ENCODE results near the gene PRSS48. TPM values are rescaled to one million over a fixed set of nuclear protein-coding genes. Genes with fewer than 3 reads are reported as not detected.
"Not testable (repeated sequence)": the region's sequence is repeated elsewhere in the genome, so short reads cannot be mapped to it uniquely, and the experiment has no call there.

PRSS48 gene
- total RNA-seq, 1 donor from 2014 or later = not detected

DNA sequence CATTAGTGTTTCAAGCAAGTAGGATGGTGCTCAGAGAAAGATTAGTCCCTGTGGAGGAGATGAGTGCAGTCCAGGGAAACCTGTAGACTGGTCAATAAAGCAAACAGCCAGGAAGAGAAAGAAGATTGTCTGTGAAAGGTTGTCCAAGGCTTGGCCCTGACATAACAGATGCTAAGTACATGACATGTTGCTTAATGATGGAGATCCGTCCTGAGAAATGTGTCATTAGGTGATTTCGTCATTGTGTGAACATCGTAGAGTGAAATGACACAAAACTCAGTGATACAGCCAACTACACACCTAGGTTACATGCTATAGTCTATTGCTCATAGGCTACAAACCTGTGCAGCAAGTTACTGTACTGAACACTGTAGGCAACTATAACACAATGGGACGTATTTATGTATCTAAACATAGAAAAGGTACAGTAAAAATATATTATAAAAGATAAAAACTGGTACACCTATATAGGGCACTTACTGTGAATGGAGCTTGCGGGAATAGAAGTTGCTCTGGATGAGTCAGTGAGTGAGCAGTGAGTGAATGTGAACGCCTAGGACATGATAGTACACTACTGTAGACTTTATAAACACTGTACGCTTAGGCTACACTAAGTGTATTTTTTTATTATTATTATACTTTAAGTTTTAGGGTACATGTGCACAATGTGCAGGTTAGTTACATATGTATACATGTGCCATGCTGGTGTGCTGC is 9.0 kb upstream of the PRSS48 start:
- Histone ChIP-seq H3K9me3 (ENCODE audit: low read depth) (no peaks in the 10 kb centered on the region), H3F3A (ENCODE audit: low read depth) (no peaks in the 10 kb centered on the region), H3K4me2 (no peak overlapping the region), H3K36me3 (no peaks in the 10 kb centered on the region), H3K27ac (no peak overlapping the region), H3K4me3 (no peak overlapping the region), H2AFZ (replicated peaks) (no peak overlapping the region), H3K79me2 (ENCODE audit: low read depth) (peaks cover 68% of the 10 kb centered on the region), H3K27me3 (no peaks in the 10 kb centered on the region), H3K9ac (no peak overlapping the region), H3K4me1 (no peaks in the 10 kb centered on the region), H4K20me1 (ENCODE audit: low read depth) (peaks cover 3% of the 10 kb centered on the region)
- H3K4me1 Mint-ChIP-seq = no peaks in the 10 kb centered on the region
- H3K27me3 Mint-ChIP-seq (ENCODE audit: insufficient read depth, low read depth) = no peaks in the 10 kb centered on the region
- no peak overlapping the region for H3K4me3 Mint-ChIP-seq
- TF ChIP-seq, protein P1, sequence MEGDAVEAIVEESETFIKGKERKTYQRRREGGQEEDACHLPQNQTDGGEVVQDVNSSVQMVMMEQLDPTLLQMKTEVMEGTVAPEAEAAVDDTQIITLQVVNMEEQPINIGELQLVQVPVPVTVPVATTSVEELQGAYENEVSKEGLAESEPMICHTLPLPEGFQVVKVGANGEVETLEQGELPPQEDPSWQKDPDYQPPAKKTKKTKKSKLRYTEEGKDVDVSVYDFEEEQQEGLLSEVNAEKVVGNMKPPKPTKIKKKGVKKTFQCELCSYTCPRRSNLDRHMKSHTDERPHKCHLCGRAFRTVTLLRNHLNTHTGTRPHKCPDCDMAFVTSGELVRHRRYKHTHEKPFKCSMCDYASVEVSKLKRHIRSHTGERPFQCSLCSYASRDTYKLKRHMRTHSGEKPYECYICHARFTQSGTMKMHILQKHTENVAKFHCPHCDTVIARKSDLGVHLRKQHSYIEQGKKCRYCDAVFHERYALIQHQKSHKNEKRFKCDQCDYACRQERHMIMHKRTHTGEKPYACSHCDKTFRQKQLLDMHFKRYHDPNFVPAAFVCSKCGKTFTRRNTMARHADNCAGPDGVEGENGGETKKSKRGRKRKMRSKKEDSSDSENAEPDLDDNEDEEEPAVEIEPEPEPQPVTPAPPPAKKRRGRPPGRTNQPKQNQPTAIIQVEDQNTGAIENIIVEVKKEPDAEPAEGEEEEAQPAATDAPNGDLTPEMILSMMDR (IDR thresholded peaks at IDR 0.05) = no peak
- TF ChIP-seq EZH2 (IDR thresholded peaks at IDR 0.05) (no peak), EZH2phosphoT487 (IDR thresholded peaks at IDR 0.05) (no peak)
- no peak for DNase-seq (ENCODE audit: low spot score)
- H3K27ac Mint-ChIP-seq = no peak overlapping the region
- H3K36me3 Mint-ChIP-seq = peaks cover 12% of the 10 kb centered on the region
- H3K9me3 Mint-ChIP-seq = peaks cover 4% of the 10 kb centered on the region

DNA sequence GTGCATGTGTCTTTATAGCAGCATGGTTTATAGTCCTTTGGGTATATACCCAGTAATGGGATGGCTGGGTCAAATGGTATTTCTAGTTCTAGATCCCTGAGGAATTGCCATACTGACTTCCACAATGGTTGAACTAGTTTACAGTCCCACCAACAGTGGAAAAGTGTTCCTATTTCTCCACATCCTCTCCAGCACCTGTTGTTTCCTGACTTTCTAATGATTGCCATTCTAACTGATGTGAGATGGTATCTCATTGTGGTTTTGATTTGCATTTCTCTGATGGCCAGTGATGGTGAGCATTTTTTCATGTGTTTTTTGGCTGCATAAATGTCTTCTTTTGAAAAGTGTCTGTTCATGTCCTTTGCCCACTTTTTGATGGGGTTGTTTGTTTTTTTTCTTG is 8.1 kb upstream of the PRSS48 start:
- H3K27ac ChIP-seq; H3K4me2 ChIP-seq; H3K4me3 Mint-ChIP-seq; H2AFZ ChIP-seq (replicated peaks); H3K4me1 Mint-ChIP-seq; DNase-seq (ENCODE audit: low spot score); H3K27me3 ChIP-seq; H4K20me1 ChIP-seq (ENCODE audit: low read depth); H3K9me3 Mint-ChIP-seq; H3F3A ChIP-seq (ENCODE audit: low read depth); H3K4me3 ChIP-seq; H3K9ac ChIP-seq; H3K4me1 ChIP-seq; H3K27me3 Mint-ChIP-seq (ENCODE audit: insufficient read depth, low read depth); H3K27ac Mint-ChIP-seq; H3K9me3 ChIP-seq (ENCODE audit: low read depth); H3K36me3 ChIP-seq: not testable (repeated sequence)
- H3K79me2 ChIP-seq (ENCODE audit: low read depth) = peaks cover 65% of the 10 kb centered on the region
- peaks cover 11% of the 10 kb centered on the region for H3K36me3 Mint-ChIP-seq

- peaks cover 19% of the 10 kb centered on the region for H3K36me3 Mint-ChIP-seq
- H3K4me1 Mint-ChIP-seq = no peaks in the 10 kb centered on the region
- Histone ChIP-seq H3K36me3 (no peaks in the 10 kb centered on the region), H3F3A (ENCODE audit: low read depth) (peaks cover 8% of the 10 kb centered on the region), H3K4me1 (peaks cover 13% of the 10 kb centered on the region), H3K79me2 (ENCODE audit: low read depth) (peaks cover 96% of the 10 kb centered on the region), H3K9me3 (ENCODE audit: low read depth) (no peaks in the 10 kb centered on the region), H3K4me2 (peak overlapping the region; percentile 63), H3K27me3 (no peaks in the 10 kb centered on the region), H3K27ac (peak overlapping the region; percentile 51), H3K9ac (no peak overlapping the region), H4K20me1 (ENCODE audit: low read depth) (no peaks in the 10 kb centered on the region), H2AFZ (replicated peaks) (no peak overlapping the region), H3K4me3 (peak overlapping the region; percentile 8)
- TF ChIP-seq, protein P1 (IDR thresholded peaks at IDR 0.05) = no peak
- TF ChIP-seq EZH2 (IDR thresholded peaks at IDR 0.05) (no peak), EZH2phosphoT487 (IDR thresholded peaks at IDR 0.05) (no peak)
- no peaks in the 10 kb centered on the region for H3K27me3 Mint-ChIP-seq (ENCODE audit: insufficient read depth, low read depth)
- DNase-seq (ENCODE audit: low spot score) = peak; percentile 37
- H3K27ac Mint-ChIP-seq = no peak overlapping the region
- H3K9me3 Mint-ChIP-seq = peaks cover 32% of the 10 kb centered on the region
- no peak overlapping the region for H3K4me3 Mint-ChIP-seq
These were observed 7.7 kb downstream of the PRSS48 start for GRCh38 chr4:151284534-151285245.

GRCh38 chr4:151287409-151287808 is 10.4 kb downstream of the PRSS48 start:
- Mint-ChIP-seq H3K27ac (no peak overlapping the region), H3K9me3 (peaks cover 45% of the 10 kb centered on the region), H3K27me3 (ENCODE audit: insufficient read depth, low read depth) (peaks cover 2% of the 10 kb centered on the region), H3K4me1 (no peaks in the 10 kb centered on the region), H3K36me3 (peaks cover 33% of the 10 kb centered on the region), H3K4me3 (no peak overlapping the region)
- DNase-seq (ENCODE audit: low spot score) = no peak
- TF ChIP-seq EZH2phosphoT487 (IDR thresholded peaks at IDR 0.05) (no peak), EZH2 (IDR thresholded peaks at IDR 0.05) (no peak)
- TF ChIP-seq, protein P1 (IDR thresholded peaks at IDR 0.05) = no peak
- Histone ChIP-seq H4K20me1 (ENCODE audit: low read depth) (no peaks in the 10 kb centered on the region), H3K27me3 (no peaks in the 10 kb centered on the region), H3K4me1 (peaks cover 13% of the 10 kb centered on the region), H3K36me3 (peaks cover 10% of the 10 kb centered on the region), H3K27ac (no peak overlapping the region), H3K9me3 (ENCODE audit: low read depth) (no peaks in the 10 kb centered on the region), H3F3A (ENCODE audit: low read depth) (peaks cover 8% of the 10 kb centered on the region), H3K79me2 (ENCODE audit: low read depth) (peaks cover 99% of the 10 kb centered on the region), H3K9ac (no peak overlapping the region), H3K4me3 (no peak overlapping the region), H3K4me2 (no peak overlapping the region), H2AFZ (replicated peaks) (no peak overlapping the region)

All from neural progenitor cell (in vitro differentiated cells).